ENCODE measurements around the gene GPD2. TPM values are rescaled to one million over a fixed set of nuclear protein-coding genes. Genes with fewer than 3 reads are reported as not detected.

GPD2 gene
- total RNA-seq, 1 donor from 2014 or later, result 19.1 TPM

GRCh38 chr2:156635646-156636045 lies 199.5 kb downstream of the GPD2 start:
- Histone ChIP-seq H3K27me3 (ENCODE audit: control insufficient read depth, insufficient read depth, low read length) (no peaks in the 10 kb centered on the region), H3K4me3 (ENCODE audit: low read depth, low read length) (no peak overlapping the region), H3K36me3 (ENCODE audit: control insufficient read depth, insufficient read depth, low read length) (no peaks in the 10 kb centered on the region)
- DNase-seq (ENCODE audit: low read depth), result no peak
- TF ChIP-seq CTCF (IDR thresholded peaks at IDR 0.05; ENCODE audit: insufficient read depth, low read length, poor library complexity, severe bottlenecking), result no peak

Other genes with a start within 250 kb of the GPD2 start
- gene NR4A2, start 103.7 kb upstream of the GPD2 start, total RNA-seq, result 0.07 and 0.13 TPM in 2 replicates

Data from kidney epithelial cell (primary cell).